CD14-positive monocyte (primary cell): ENCODE measurements around the gene ZNF292. TPM values are rescaled to one million over a fixed set of nuclear protein-coding genes. Genes with fewer than 3 reads are reported as not detected.

Source experiments
- DNase-seq, 3 donors: peaks; one replicate each; pipeline ENCODE4 v3.0.0-alpha.2; 2011 to 2022
- H2AFZ ChIP-seq: 2 replicates; pipeline ENCODE4 v1.6.0; 2012; ENCODE audit warnings: mild to moderate bottlenecking, low read depth, low read length, inconsistent platforms; ENCODE audit not compliant: insufficient read depth, poor library complexity, severe bottlenecking
- H3K27ac ChIP-seq, 2 donors: 1 replicate in 1 of 2; 2 replicates in 1 of 2; pipeline ENCODE4 v1.5.1; 2012 to 2013; ENCODE audit warnings: low read length in 2 of 2, control low read depth in 1 of 2, inconsistent platforms in 1 of 2, low read depth in 1 of 2, mild to moderate bottlenecking in 1 of 2
- H3K27me3 ChIP-seq, 2 donors: one replicate each; pipeline versions ENCODE4 v1.6.0 to v1.6.1; 2011 to 2013; ENCODE audit warnings: low read length in 2 of 2; ENCODE audit not compliant: control insufficient read depth in 2 of 2, insufficient read depth in 2 of 2
- H3K36me3 ChIP-seq, 2 donors: replicated peaks in 1 of 2; 1 replicate in 1 of 2; 2 replicates in 1 of 2; pipeline versions ENCODE4 v1.5.1 to v1.6.1; 2012 to 2013; ENCODE audit warnings: low read length in 2 of 2, control low read depth in 1 of 2, inconsistent platforms in 1 of 2, mild to moderate bottlenecking in 1 of 2; ENCODE audit not compliant: insufficient read depth in 2 of 2, control insufficient read depth in 1 of 2
- H3K4me1 ChIP-seq, 2 donors: 1 replicate in 1 of 2; 2 replicates in 1 of 2; pipeline versions ENCODE4 v1.5.1 to v1.6.1; 2012 to 2013; ENCODE audit warnings: low read length in 2 of 2, control low read depth in 1 of 2, inconsistent platforms in 1 of 2, mild to moderate bottlenecking in 1 of 2, moderate library complexity in 1 of 2; ENCODE audit not compliant: insufficient read depth in 2 of 2, control insufficient read depth in 1 of 2
- H3K4me2 ChIP-seq: replicated peaks from 2 replicates; pipeline ENCODE3; 2012; ENCODE audit warnings: low read length, moderate library complexity, mild to moderate bottlenecking; ENCODE audit not compliant: poor library complexity, severe bottlenecking; ENCODE audit errors: extremely low read depth
- H3K4me3 ChIP-seq, 3 experiments: fragments of 200-600 bp in 1 of 3; sonication (generic) in 1 of 3; replicated peaks in 1 of 3; 1 replicate in 2 of 3; 2 replicates in 1 of 3; pipeline ENCODE4 v1.5.1; 2011 to 2013; ENCODE audit warnings: low read length in 3 of 3, mild to moderate bottlenecking in 3 of 3, control low read depth in 2 of 3, low read depth in 2 of 3, inconsistent platforms in 1 of 3, moderate library complexity in 1 of 3
- H3K79me2 ChIP-seq: 2 replicates; pipeline ENCODE4 v1.6.0; 2012; ENCODE audit warnings: mild to moderate bottlenecking, control low read depth, inconsistent platforms, low read length, moderate library complexity; ENCODE audit not compliant: insufficient read depth
- H3K9ac ChIP-seq: 2 replicates; pipeline ENCODE4 v1.6.0; 2017; ENCODE audit warnings: low read length, mild to moderate bottlenecking; ENCODE audit not compliant: insufficient read depth, poor library complexity, severe bottlenecking
- H3K9me3 ChIP-seq, 2 donors: replicated peaks in 1 of 2; 1 replicate in 1 of 2; 2 replicates in 1 of 2; pipeline versions ENCODE4 v1.5.1 to v1.6.1; 2012 to 2013; ENCODE audit warnings: low read length in 2 of 2, control low read depth in 1 of 2; ENCODE audit not compliant: control insufficient read depth in 1 of 2, insufficient read depth in 1 of 2
- H4K20me1 ChIP-seq: 2 replicates; pipeline ENCODE4 v1.6.0; 2012; ENCODE audit warnings: mild to moderate bottlenecking, low read length, control low read depth, moderate library complexity; ENCODE audit not compliant: insufficient read depth
- H3K27ac Mint-ChIP-seq, 7 donors: one replicate each; pipeline ENCODE4 v1.8.0; 2020; ENCODE audit warnings: mild to moderate bottlenecking in 7 of 7, mixed read lengths in 7 of 7, moderate library complexity in 6 of 7, inconsistent platforms in 2 of 7
- H3K27me3 Mint-ChIP-seq, 3 donors: one replicate each; pipeline ENCODE4 v1.8.0; 2021 to 2022; ENCODE audit warnings: low read depth in 3 of 3, mild to moderate bottlenecking in 3 of 3, mixed read lengths in 3 of 3, moderate library complexity in 3 of 3, inconsistent platforms in 1 of 3
- H3K36me3 Mint-ChIP-seq, 2 donors: one replicate each; pipeline ENCODE4 v1.8.0; 2020; ENCODE audit warnings: mixed read lengths in 2 of 2, inconsistent platforms in 1 of 2, mild to moderate bottlenecking in 1 of 2
- H3K4me1 Mint-ChIP-seq: one replicate; pipeline ENCODE4 v1.8.0; 2020; ENCODE audit warnings: mild to moderate bottlenecking, mixed read lengths
- H3K4me3 Mint-ChIP-seq, 2 donors: one replicate each; pipeline ENCODE4 v1.8.0; 2020; ENCODE audit warnings: mild to moderate bottlenecking in 2 of 2, mixed read lengths in 2 of 2, moderate library complexity in 1 of 2
- H3K9me3 Mint-ChIP-seq, 7 donors: one replicate each; pipeline ENCODE4 v1.8.0; 2020 to 2022; ENCODE audit warnings: mixed read lengths in 7 of 7, mild to moderate bottlenecking in 6 of 7, moderate library complexity in 6 of 7, inconsistent platforms in 2 of 7
- WGBS: methylation state at CpG from one replicate; pipeline ENCODE4 v1.1.5; 2013; ENCODE audit warnings: missing lambda C conversion rate; ENCODE audit not compliant: insufficient coverage; 5-methylcytosine and 5-hydroxymethylcytosine counted together
- intact Hi-C, 2 donors: fragments of 100-400 bp; cut with micrococcal nuclease; formaldehyde crosslinking; loops; one replicate each; pipeline versions ENCODE4 v1.15.0 to v1.15.1; 2023
- polyA plus RNA-seq, 3 donors: library from polyadenylated mRNA; depleted of rRNA in 1 of 3; unstranded in 2 of 3; stranded (reverse) in 1 of 3; fragments of 300-500 nt in 2 of 3; fragments of >200 nt in 1 of 3; fragmentation: Illumina TruSeq in 2 of 3; gene quantifications; 1 replicate in 2 of 3; 2 replicates in 1 of 3; pipeline ENCODE4 v1.2.3, GENCODE V29; 2012 to 2021
- TF ChIP-seq, protein P1 (sequence below): fragments of 200-600 bp; IDR thresholded peaks from one replicate; pipeline ENCODE4 v1.8.0; 2022; ENCODE audit warnings: antibody characterized with exemption, mild to moderate bottlenecking

The ZNF292 gene
- polyA plus RNA-seq, 3 donors: 4.8 to 7.7 (median 7.6) TPM

DNA sequence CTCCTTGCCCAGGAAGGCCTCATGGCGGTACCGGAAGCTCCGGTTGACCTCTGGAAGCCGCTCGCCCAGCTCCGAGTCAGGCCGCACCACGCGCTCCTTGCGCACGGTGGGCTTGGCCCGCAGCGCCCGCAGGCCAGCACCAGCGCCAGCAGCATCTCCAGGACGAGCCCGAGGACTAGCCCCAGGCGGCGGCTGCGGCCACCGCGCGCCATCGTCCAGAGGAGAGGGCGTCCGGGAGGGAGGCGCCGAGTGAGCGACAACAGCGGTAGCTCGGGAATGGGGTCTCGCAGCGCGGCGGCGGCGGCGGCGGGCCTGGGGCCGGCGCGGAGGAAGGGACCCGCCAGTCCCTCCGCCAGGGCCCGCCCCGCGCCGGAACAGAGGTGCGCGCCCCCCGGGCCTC lies 32.9 kb upstream of the ZNF292 start:
- H3K36me3 Mint-ChIP-seq: peaks cover 0 to 4% of the 10 kb centered on the region in 2 donors
- TF ChIP-seq, protein P1, sequence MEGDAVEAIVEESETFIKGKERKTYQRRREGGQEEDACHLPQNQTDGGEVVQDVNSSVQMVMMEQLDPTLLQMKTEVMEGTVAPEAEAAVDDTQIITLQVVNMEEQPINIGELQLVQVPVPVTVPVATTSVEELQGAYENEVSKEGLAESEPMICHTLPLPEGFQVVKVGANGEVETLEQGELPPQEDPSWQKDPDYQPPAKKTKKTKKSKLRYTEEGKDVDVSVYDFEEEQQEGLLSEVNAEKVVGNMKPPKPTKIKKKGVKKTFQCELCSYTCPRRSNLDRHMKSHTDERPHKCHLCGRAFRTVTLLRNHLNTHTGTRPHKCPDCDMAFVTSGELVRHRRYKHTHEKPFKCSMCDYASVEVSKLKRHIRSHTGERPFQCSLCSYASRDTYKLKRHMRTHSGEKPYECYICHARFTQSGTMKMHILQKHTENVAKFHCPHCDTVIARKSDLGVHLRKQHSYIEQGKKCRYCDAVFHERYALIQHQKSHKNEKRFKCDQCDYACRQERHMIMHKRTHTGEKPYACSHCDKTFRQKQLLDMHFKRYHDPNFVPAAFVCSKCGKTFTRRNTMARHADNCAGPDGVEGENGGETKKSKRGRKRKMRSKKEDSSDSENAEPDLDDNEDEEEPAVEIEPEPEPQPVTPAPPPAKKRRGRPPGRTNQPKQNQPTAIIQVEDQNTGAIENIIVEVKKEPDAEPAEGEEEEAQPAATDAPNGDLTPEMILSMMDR: no peak
- Histone ChIP-seq H3K4me1 (no peaks in the 10 kb centered on the region), H3K4me2 (no peak overlapping the region), H4K20me1 (no peaks in the 10 kb centered on the region), H3K27me3 (peaks cover 0 to 16% of the 10 kb centered on the region in 2 donors), H3K79me2 (no peaks in the 10 kb centered on the region), H3K36me3 (no peaks in the 10 kb centered on the region), H3K9ac (no peak overlapping the region), H3K9me3 (peaks cover 8 to 9% of the 10 kb centered on the region in 2 donors), H3K27ac (no peak overlapping the region), H3K4me3 (no peak overlapping the region), H2AFZ (no peak overlapping the region)
- intact Hi-C loops: no loop called here
- DNase-seq: no peak
- H3K27me3 Mint-ChIP-seq: peaks cover 4 to 14% (median 13%) of the 10 kb centered on the region in 3 donors
- peaks cover 5% of the 10 kb centered on the region for H3K4me1 Mint-ChIP-seq
- no peak overlapping the region for H3K27ac Mint-ChIP-seq
- WGBS: 56% methylated on average over 50 of the region's 51 CpGs
- peak overlapping the region in 1 of 2 donors; percentile 52 for H3K4me3 Mint-ChIP-seq
- H3K9me3 Mint-ChIP-seq: peaks cover 5 to 18% (median 10%) of the 10 kb centered on the region in 7 donors

DNA sequence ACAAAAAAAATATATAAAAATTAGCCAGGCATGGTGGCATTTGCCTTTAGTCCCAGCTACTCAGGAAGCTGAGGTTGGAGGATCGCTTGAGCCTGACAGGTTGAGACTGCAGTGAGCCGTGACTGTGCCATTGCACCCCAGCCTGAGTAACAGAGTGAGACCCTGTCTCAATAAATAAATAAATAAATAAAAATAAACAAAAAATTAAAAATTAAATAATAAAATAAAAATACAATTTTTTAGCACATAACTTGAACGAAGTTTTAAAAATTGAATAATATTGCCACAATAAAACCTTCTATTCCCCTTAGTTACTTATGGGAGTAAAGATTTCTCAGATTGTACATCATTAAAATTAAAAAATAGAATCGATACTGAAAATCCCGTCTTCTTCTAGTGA lies 31.3 kb upstream of the ZNF292 start:
- Histone ChIP-seq H3K27me3 (peaks cover 0 to 16% of the 10 kb centered on the region in 2 donors), H3K9ac (no peak overlapping the region), H3K4me2 (no peak overlapping the region), H2AFZ (no peak overlapping the region), H4K20me1 (no peaks in the 10 kb centered on the region), H3K4me1 (no peaks in the 10 kb centered on the region), H3K79me2 (no peaks in the 10 kb centered on the region), H3K36me3 (no peaks in the 10 kb centered on the region), H3K9me3 (peaks cover 8 to 9% of the 10 kb centered on the region in 2 donors), H3K27ac (no peak overlapping the region), H3K4me3 (no peak overlapping the region)
- Mint-ChIP-seq H3K36me3 (peaks cover 0 to 4% of the 10 kb centered on the region in 2 donors), H3K9me3 (peaks cover 5 to 18% (median 10%) of the 10 kb centered on the region in 7 donors), H3K27me3 (peaks cover 4 to 14% (median 13%) of the 10 kb centered on the region in 3 donors), H3K4me3 (no peak overlapping the region), H3K27ac (no peak overlapping the region), H3K4me1 (peaks cover 5% of the 10 kb centered on the region)
- TF ChIP-seq, protein P1: no peak
- intact Hi-C loops: no loop called here
- DNase-seq: no peak
- no CpG with 5 or more reads among the region's 5 CpGs for WGBS
